Glomerular visceral epithelial cell (primary cell): ENCODE measurements around the gene MYO5B.

ENCODE experiments used
- DNase-seq: peaks from one replicate; pipeline ENCODE4 v3.0.0-alpha.2; 2016; ENCODE audit errors: extremely low spot score

MYO5B gene

GRCh38 chr18:50188652-50189051 lies 6.3 kb downstream of the MYO5B start:
- DNase-seq = no peak

- DNase-seq = no peak
Observed at GRCh38 chr18:50187659-50188058, 7.3 kb downstream of the MYO5B start.

- DNase-seq = no peak
Observed at GRCh38 chr18:50186385-50186784, 8.6 kb downstream of the MYO5B start.

GRCh38 chr18:50183556-50183955 lies 11.4 kb downstream of the MYO5B start:
- DNase-seq = peak; percentile 61

- no peak for DNase-seq
Observed at GRCh38 chr18:50182511-50182910, 12.4 kb downstream of the MYO5B start.

- no peak for DNase-seq
Observed at GRCh38 chr18:50181590-50181989, 13.4 kb downstream of the MYO5B start.

- no peak for DNase-seq
Observed at GRCh38 chr18:50179465-50179864, 15.5 kb downstream of the MYO5B start.

GRCh38 chr18:50177294-50177992 lies 17.5 kb downstream of the MYO5B start:
- DNase-seq = no peak

GRCh38 chr18:50172367-50172766 lies 22.6 kb downstream of the MYO5B start:
- DNase-seq = no peak

- no peak for DNase-seq
Observed at GRCh38 chr18:50171406-50171805, 23.5 kb downstream of the MYO5B start.

GRCh38 chr18:50170004-50170403 lies 24.9 kb downstream of the MYO5B start:
- no peak for DNase-seq

- no peak for DNase-seq
Observed at GRCh38 chr18:50169149-50169548, 25.8 kb downstream of the MYO5B start.

- DNase-seq = no peak
Observed at GRCh38 chr18:50167966-50168365, 27.0 kb downstream of the MYO5B start.

GRCh38 chr18:50166901-50167300 lies 28.0 kb downstream of the MYO5B start:
- DNase-seq = no peak

- DNase-seq = no peak
Observed at GRCh38 chr18:50163505-50163904, 31.4 kb downstream of the MYO5B start.

- no peak for DNase-seq
Observed at GRCh38 chr18:50162486-50163304, 32.3 kb downstream of the MYO5B start.

- no peak for DNase-seq
Observed at GRCh38 chr18:50161597-50162205, 33.2 kb downstream of the MYO5B start.

- DNase-seq = no peak
Observed at GRCh38 chr18:50159654-50160046, 35.3 kb downstream of the MYO5B start.

GRCh38 chr18:50158866-50159653 lies 35.9 kb downstream of the MYO5B start:
- no peak for DNase-seq

- no peak for DNase-seq
Observed at GRCh38 chr18:50155406-50155805, 39.5 kb downstream of the MYO5B start.

GRCh38 chr18:50154420-50154819 lies 40.5 kb downstream of the MYO5B start:
- DNase-seq = no peak

- DNase-seq = no peak
Observed at GRCh38 chr18:50152900-50153299, 42.0 kb downstream of the MYO5B start.
